ENCODE measurements around the gene BMP8B.

- TF ChIP-seq POLR2A (IDR thresholded peaks at IDR 0.05) = no peak
- TF ChIP-seq, protein P1, sequence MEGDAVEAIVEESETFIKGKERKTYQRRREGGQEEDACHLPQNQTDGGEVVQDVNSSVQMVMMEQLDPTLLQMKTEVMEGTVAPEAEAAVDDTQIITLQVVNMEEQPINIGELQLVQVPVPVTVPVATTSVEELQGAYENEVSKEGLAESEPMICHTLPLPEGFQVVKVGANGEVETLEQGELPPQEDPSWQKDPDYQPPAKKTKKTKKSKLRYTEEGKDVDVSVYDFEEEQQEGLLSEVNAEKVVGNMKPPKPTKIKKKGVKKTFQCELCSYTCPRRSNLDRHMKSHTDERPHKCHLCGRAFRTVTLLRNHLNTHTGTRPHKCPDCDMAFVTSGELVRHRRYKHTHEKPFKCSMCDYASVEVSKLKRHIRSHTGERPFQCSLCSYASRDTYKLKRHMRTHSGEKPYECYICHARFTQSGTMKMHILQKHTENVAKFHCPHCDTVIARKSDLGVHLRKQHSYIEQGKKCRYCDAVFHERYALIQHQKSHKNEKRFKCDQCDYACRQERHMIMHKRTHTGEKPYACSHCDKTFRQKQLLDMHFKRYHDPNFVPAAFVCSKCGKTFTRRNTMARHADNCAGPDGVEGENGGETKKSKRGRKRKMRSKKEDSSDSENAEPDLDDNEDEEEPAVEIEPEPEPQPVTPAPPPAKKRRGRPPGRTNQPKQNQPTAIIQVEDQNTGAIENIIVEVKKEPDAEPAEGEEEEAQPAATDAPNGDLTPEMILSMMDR (IDR thresholded peaks at IDR 0.05 in 8 of 11, conservative IDR thresholded peaks at IDR 0.05 in 3 of 11) = no peak
Measured at GRCh38 chr1:39729842-39730241, 58.8 kb downstream of the BMP8B start.

Measured in spleen (tissue), 7 donors.